ENCODE data around the gene CLPX.

GRCh38 chr15:65132878-65133547, 52.1 kb downstream of the CLPX start:
- no peak for TF ChIP-seq CTCF (IDR thresholded peaks at IDR 0.05; ENCODE audit: borderline replicate concordance, extremely low read depth, low read length, poor library complexity, severe bottlenecking)
- no peak for TF ChIP-seq EZH2 (IDR thresholded peaks at IDR 0.05; ENCODE audit: borderline replicate concordance, low read depth, low read length, severe bottlenecking)

Measured in DND-41 (cell line).